SK-N-SH (cell line): ENCODE data around the gene TMEM191C.
"Not testable (repeated sequence)": the region's sequence is repeated elsewhere in the genome, so short reads cannot be mapped to it uniquely, and the experiment has no call there.

Experiments used
- CTCF ChIP-seq: fragments of 200-600 bp; sonication (generic); IDR thresholded peaks from 2 replicates; pipeline ENCODE4 v1.6.1; 2017; ENCODE audit warnings: antibody characterized with exemption, mild to moderate bottlenecking, moderate library complexity
- MXI1 ChIP-seq: IDR thresholded peaks from 2 replicates; pipeline ENCODE4 v1.6.1; 2012; ENCODE audit warnings: mild to moderate bottlenecking, low read depth, low read length, improper control_type of control experiment
- NRF1 ChIP-seq: IDR thresholded peaks from 2 replicates; pipeline ENCODE4 v1.6.1; 2012; ENCODE audit warnings: low read depth, mild to moderate bottlenecking, low read length
- PBX3 ChIP-seq: IDR thresholded peaks from 2 replicates; pipeline ENCODE4; 2012
- RAD21 ChIP-seq: IDR thresholded peaks from 2 replicates; pipeline ENCODE4 v1.6.1; 2012; ENCODE audit warnings: mild to moderate bottlenecking, low read length
- RCOR1 ChIP-seq: fragments of 150-350 bp; IDR thresholded peaks from 2 replicates; pipeline ENCODE4 v1.6.1; 2017; ENCODE audit warnings: antibody characterized with exemption, low read length
- RXRA ChIP-seq: IDR thresholded peaks from 2 replicates; pipeline ENCODE4 v1.4.0; 2012; ENCODE audit warnings: low read depth, mild to moderate bottlenecking, borderline replicate concordance
- ZBTB33 ChIP-seq: IDR thresholded peaks from 2 replicates; pipeline ENCODE4 v1.4.0; 2012; ENCODE audit warnings: low read depth, borderline replicate concordance

GRCh38 chr22:21442123-21442522 is 25.1 kb upstream of the TMEM191C start:
- TF ChIP-seq CTCF, RCOR1, ZBTB33, RXRA, MXI1, NRF1, RAD21, PBX3: not testable (repeated sequence)
